SK-N-SH (cell line): ENCODE results near the gene REC114.

ENCODE experiments used
- GATA2 ChIP-seq: sonication (generic); formaldehyde crosslinking; IDR thresholded peaks from 2 replicates; pipeline ENCODE4 v1.5.0; 2020; ENCODE audit warnings: mild to moderate bottlenecking, missing genetic modification reagents
- NRF1 ChIP-seq: IDR thresholded peaks from 2 replicates; pipeline ENCODE4 v1.6.1; 2012; ENCODE audit warnings: low read depth, mild to moderate bottlenecking, low read length
- POLR2AphosphoS5 ChIP-seq: IDR thresholded peaks from 2 replicates; pipeline ENCODE4 v1.6.1; 2012; ENCODE audit warnings: low read depth, low read length

- no peak for TF ChIP-seq POLR2AphosphoS5
- no peak for TF ChIP-seq NRF1
- TF ChIP-seq GATA2 (CRISPR knock-in tag) = no peak
These were observed 61.9 kb downstream of the REC114 start for GRCh38 chr15:73504885-73505284.
